Measurements from ENCODE around the gene CYP11A1. TPM values are rescaled to one million over a fixed set of nuclear protein-coding genes. Genes with fewer than 3 reads are reported as not detected.

CYP11A1 gene
- total and polyA plus RNA-seq, 5 experiments from 2014 or later, result not detected

DNA sequence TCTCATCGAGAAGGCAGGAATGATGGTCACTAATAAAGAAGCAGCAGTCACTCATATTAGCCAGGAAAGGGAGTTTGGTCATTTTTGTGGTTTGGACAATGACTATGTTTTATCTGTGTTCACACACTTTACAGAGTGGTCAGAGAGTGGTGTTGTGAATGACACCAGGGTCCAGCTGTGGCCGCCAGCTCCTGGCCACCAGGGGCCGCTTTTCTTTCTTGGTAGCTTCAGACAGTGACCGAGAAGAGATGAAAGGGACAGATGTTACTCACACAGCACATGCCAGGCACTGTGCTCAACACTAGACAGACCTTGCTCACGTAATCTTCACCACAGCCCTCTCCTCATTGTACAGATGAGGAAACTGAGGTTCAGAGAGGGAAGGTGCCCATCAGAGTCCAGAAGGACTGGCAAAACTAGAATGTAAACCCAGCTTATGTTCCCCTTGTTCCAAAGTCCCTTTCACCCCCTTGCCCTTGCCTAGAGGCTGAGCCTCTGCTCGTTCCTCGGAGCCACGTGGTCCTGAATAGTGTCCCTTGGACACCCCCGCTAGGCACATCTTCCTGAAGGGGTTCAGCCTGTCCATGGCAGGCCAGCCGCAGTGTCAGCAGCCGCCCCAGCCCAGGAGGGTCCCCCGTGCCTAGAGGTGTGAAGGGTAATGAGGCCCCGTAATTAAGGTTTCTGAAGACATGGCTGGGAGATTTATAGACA lies 55.6 kb downstream of the CYP11A1 start:
- H3K4me1 Mint-ChIP-seq, result peaks cover 22 to 54% (median 46%) of the 10 kb centered on the region in 4 donors
- H3K36me3 Mint-ChIP-seq, result no peaks in the 10 kb centered on the region
- H3K9me3 Mint-ChIP-seq, result no peaks in the 10 kb centered on the region
- ATAC-seq (no peak), DNase-seq (no peak)
- no peak overlapping the region for H3K4me3 Mint-ChIP-seq
- peak overlapping the region in 4 of 10 donors; percentile 3 to 60 (median 32) for H3K27ac Mint-ChIP-seq
- peaks cover 0 to 4% (median 0%) of the 10 kb centered on the region in 5 donors for H3K27me3 Mint-ChIP-seq
- POLR2A ChIA-PET, result no interaction called here

DNA sequence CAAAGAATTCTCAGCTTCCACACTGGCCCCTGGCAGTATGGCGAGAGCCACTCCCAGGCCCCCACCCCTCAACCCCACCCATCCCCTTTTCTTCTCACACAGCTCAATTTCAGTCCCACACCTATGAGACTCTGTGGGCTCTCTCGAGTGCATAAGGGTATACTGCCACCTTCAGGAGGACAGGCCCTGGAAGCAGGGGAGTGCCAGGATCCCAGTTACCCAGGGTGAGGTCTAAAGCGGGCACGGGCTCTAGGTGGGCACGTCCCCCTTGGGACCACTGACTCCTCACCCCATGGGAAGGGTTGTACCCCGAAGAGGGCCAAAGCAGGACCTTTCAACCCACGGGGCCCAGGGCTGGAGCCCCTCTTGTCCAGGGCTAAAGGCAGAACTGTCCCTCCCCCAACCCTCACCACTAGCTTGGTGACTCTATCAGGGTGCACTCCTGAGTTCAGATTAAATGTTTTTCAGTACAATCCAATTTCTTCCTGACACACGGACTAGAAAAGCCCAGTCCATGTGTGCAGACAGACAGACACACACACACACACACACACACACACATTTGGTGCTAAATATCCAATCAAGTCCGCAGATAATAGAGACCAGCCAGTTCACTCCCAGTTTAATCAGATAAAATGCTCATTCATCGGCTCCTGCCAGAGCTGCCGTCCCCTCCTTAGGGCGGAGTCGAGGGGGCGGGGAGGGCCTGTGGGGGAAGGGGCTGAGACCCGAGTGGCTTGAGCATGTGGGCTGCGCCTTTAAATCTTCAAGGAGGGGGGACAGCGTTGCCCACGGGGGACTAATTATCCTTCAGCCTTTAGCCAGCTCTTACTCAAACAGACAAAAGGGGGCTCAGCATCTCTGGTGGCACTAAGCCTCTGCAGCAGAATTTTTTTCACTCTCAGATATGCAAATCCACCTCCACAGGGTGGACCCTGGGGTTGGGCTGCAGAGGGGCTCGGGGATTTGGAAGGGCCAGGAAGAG lies 59.3 kb downstream of the CYP11A1 start:
- Mint-ChIP-seq H3K27me3 (peaks cover 7 to 32% (median 20%) of the 10 kb centered on the region in 5 donors), H3K27ac (peak overlapping the region in 2 of 10 donors; percentile 38 to 54), H3K4me3 (no peak overlapping the region), H3K36me3 (no peaks in the 10 kb centered on the region), H3K9me3 (no peaks in the 10 kb centered on the region), H3K4me1 (peaks cover 7 to 20% (median 13%) of the 10 kb centered on the region in 4 donors)
- ATAC-seq (peak; percentile 68 to 70), DNase-seq (peak in 5 of 10 donors; percentile 20 to 48 (median 41))
- POLR2A ChIA-PET, result interaction anchor here (0.8 to 1.1 kb wide), 2 partner anchors 20 to 260 kb away, joined by 3 read pairs; no protein-coding TSS in a partner anchor

- POLR2A ChIA-PET, result no interaction called here
- no peak for DNase-seq
- peaks cover 7 to 45% (median 28%) of the 10 kb centered on the region in 5 donors for H3K27me3 Mint-ChIP-seq
- no peaks in the 10 kb centered on the region for H3K36me3 Mint-ChIP-seq
- no peak overlapping the region for H3K27ac Mint-ChIP-seq
- no peaks in the 10 kb centered on the region for H3K9me3 Mint-ChIP-seq
- peaks cover 4 to 14% (median 8%) of the 10 kb centered on the region in 4 donors for H3K4me1 Mint-ChIP-seq
- no peak for ATAC-seq
- no peak overlapping the region for H3K4me3 Mint-ChIP-seq
Measured at GRCh38 chr15:74306781-74307217, 60.6 kb downstream of the CYP11A1 start.

GRCh38 chr15:74305687-74306086 lies 61.8 kb downstream of the CYP11A1 start:
- ATAC-seq (no peak), DNase-seq (no peak)
- Mint-ChIP-seq H3K27me3 (peaks cover 7 to 56% (median 36%) of the 10 kb centered on the region in 5 donors), H3K4me1 (peaks cover 0 to 14% (median 5%) of the 10 kb centered on the region in 4 donors), H3K9me3 (no peaks in the 10 kb centered on the region), H3K36me3 (no peaks in the 10 kb centered on the region), H3K27ac (peak overlapping the region in 1 of 10 donors; percentile 59), H3K4me3 (no peak overlapping the region)
- POLR2A ChIA-PET, result interaction anchor here (1.5 kb wide), 1 partner anchor 14 kb away, joined by 3 read pairs; no protein-coding TSS in a partner anchor

DNA sequence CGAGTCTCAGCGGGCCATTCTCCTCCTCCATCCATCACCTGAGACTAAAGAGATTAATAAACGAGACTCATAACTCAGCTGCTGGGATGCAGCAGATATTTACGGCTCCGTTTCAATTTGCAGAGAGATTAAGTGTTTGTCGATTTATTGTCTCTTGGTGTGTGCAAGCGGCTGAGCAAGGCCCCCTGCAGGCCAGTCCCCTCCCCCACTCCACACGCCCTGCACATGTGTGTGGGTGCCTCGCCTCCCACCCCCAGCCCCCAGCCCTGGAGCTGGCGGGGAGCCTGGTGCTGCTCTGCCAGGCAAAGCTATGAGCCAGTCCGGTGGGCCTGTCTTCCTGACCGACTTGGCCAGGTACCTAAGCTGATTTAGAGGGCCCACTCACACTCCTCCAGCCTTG lies 63.0 kb downstream of the CYP11A1 start:
- Mint-ChIP-seq H3K9me3 (peaks cover 0 to 1% (median 0%) of the 10 kb centered on the region in 9 donors), H3K36me3 (no peaks in the 10 kb centered on the region), H3K4me3 (no peak overlapping the region), H3K4me1 (peaks cover 0 to 14% (median 5%) of the 10 kb centered on the region in 4 donors), H3K27ac (peak overlapping the region in 1 of 10 donors; percentile 29), H3K27me3 (peaks cover 9 to 67% (median 48%) of the 10 kb centered on the region in 5 donors)
- DNase-seq (no peak), ATAC-seq (no peak)
- POLR2A ChIA-PET, result interaction anchor here (1.5 to 2.2 kb wide), 2 partner anchors 11 to 16 kb away, joined by 3 to 6 read pairs; no protein-coding TSS in a partner anchor

DNA sequence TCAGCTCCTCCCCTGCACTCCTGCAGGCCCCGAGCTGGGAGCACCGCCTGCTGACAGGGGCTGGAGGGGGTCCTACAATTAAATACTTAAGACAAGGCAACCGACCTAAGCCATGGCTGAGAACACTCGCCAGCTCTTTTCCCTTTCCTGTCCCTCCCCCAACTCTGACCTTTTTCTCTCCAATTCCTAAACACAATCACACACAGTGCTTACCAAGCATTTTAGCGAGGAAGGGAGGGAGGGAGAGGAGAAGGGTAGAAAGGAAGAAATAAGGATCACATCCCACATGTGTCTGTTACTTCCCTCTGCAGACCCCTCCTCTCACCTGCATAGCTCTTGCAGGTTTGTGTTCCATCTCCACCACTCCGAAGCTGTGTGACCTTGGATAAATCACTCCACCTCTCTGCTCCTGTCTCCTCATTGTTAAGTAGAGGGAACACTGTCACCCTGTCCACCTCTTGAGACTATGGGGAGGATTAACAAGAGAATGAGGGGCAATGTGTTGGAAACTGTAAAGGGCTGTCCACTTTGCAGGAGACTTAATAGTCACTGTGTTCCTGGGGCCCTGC lies 63.6 kb downstream of the CYP11A1 start:
- POLR2A ChIA-PET, result interaction anchor here (2.2 kb wide), 1 partner anchor 12 kb away, joined by 6 read pairs; no protein-coding TSS in a partner anchor
- Mint-ChIP-seq H3K27me3 (peaks cover 9 to 67% (median 48%) of the 10 kb centered on the region in 5 donors), H3K9me3 (peaks cover 0 to 1% (median 0%) of the 10 kb centered on the region in 9 donors)

DNA sequence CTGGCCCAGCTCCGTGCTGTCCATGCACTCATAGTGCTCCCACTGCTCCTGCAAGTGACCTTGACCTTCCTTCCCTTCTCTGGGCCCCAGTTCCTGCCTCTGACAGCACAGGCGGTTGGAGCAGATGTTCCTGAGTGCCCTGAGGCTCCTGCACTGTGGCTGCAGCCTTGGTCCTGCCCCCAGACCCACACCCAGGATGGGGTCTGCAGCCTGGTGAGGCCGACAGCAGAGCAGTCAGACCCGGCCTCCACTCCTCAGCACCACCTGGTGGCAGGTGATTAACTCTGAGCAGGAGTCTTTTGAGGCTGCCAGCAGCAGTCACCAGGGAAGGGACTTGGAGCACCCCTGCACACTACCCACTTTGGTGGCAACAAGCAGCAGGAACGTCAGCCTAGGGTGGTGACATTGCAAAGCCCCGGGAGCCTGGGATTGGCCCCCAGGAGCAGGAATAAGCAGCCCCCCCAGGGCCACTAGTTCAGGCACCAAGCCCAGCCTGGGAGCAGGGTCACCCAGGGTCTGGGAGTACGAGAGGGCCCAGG lies 64.6 kb downstream of the CYP11A1 start:
- Mint-ChIP-seq H3K27me3 (peaks cover 9 to 67% (median 48%) of the 10 kb centered on the region in 5 donors), H3K4me1 (peaks cover 0 to 7% (median 4%) of the 10 kb centered on the region in 4 donors), H3K36me3 (no peaks in the 10 kb centered on the region), H3K27ac (peak overlapping the region in 1 of 10 donors; percentile 48), H3K9me3 (peaks cover 0 to 1% (median 0%) of the 10 kb centered on the region in 9 donors), H3K4me3 (no peak overlapping the region)
- DNase-seq (peak in 4 of 10 donors; percentile 22 to 26 (median 24)), ATAC-seq (no peak)
- POLR2A ChIA-PET, result interaction anchor here (2.2 kb wide), 1 partner anchor 13 kb away, joined by 6 read pairs; no protein-coding TSS in a partner anchor

More for the DNA sequence above, 63.6 kb downstream of the CYP11A1 start:
- Mint-ChIP-seq H3K4me1 (peaks cover 0 to 14% (median 5%) of the 10 kb centered on the region in 4 donors), H3K27ac (no peak overlapping the region), H3K36me3 (no peaks in the 10 kb centered on the region), H3K4me3 (no peak overlapping the region)
- DNase-seq, result no peak
- ATAC-seq, result no peak

DNA sequence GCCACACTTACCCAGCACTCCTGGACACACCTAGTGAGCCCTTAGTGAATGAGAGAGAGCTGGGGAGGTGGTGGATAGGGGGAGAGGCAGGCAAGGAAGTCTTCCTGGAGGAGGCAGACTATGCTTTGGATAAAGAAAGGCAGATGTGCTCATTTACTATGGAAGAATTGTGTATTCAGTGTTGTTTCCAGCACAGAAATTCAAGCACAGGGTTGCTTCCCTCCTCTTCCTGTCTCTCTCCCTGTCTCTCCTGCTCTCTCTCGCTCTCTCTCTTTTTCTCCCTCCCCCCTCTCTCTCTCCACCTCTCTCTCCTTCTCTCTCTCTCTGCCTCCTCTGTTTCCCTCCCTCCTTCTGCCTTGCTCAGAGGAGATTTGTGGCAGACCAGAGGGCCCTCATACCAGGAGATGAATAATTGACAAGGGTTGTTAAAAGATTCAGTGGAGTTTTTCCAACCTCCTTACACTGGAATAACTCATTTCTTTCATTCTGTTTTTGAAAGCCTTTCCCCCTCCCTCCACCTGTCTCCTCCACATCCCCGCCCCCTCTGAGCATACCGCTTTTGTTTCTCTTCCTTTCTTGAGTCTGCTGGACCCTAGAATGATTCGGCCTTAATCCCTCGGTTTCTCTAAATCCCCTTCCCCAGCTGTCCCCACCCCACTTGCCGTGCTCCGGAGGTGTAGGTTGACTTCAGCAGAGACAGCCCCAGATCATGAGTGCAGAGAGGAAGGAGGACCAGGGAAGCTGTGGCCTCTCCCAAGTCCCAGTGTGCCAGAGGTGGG lies 65.7 kb downstream of the CYP11A1 start:
- H3K4me3 Mint-ChIP-seq, result no peak overlapping the region
- no peaks in the 10 kb centered on the region for H3K36me3 Mint-ChIP-seq
- peaks cover 9 to 65% (median 48%) of the 10 kb centered on the region in 5 donors for H3K27me3 Mint-ChIP-seq
- DNase-seq (no peak), ATAC-seq (no peak)
- H3K27ac Mint-ChIP-seq, result peak overlapping the region in 1 of 10 donors; percentile 40
- H3K9me3 Mint-ChIP-seq, result peaks cover 0 to 1% (median 0%) of the 10 kb centered on the region in 9 donors
- POLR2A ChIA-PET, result no interaction called here
- H3K4me1 Mint-ChIP-seq, result peaks cover 0 to 6% (median 4%) of the 10 kb centered on the region in 4 donors

GRCh38 chr15:74300057-74300795 lies 67.2 kb downstream of the CYP11A1 start:
- H3K27ac Mint-ChIP-seq, result no peak overlapping the region
- peaks cover 7 to 53% (median 41%) of the 10 kb centered on the region in 5 donors for H3K27me3 Mint-ChIP-seq
- no peak for ATAC-seq
- H3K4me3 Mint-ChIP-seq, result no peak overlapping the region
- H3K36me3 Mint-ChIP-seq, result no peaks in the 10 kb centered on the region
- DNase-seq, result no peak
- peaks cover 0 to 1% (median 0%) of the 10 kb centered on the region in 9 donors for H3K9me3 Mint-ChIP-seq
- peaks cover 0 to 6% (median 2%) of the 10 kb centered on the region in 4 donors for H3K4me1 Mint-ChIP-seq
- POLR2A ChIA-PET, result interaction anchor here (0.6 kb wide), 1 partner anchor 17 kb away, joined by 4 read pairs; no protein-coding TSS in a partner anchor

DNA sequence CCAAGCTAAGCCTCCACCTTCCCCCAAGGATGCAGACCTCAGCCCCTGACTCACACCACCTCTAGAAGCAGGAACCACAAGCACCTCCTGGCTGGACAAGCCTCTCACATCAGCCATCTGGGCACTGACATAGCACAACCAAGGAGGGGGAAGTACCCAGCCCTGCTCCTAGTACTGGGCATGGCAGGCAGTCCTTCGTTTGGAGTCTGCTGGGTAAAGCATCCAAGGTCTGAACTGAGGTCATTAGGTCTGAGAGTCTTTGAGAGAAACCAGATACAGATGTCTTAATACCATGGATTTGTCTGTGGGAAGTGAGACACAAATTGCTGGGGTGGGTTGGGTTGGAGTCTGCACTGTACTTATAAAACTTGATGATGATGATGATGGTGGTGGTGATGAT lies 69.6 kb downstream of the CYP11A1 start:
- H3K27ac Mint-ChIP-seq, result no peak overlapping the region
- ATAC-seq, result no peak
- H3K9me3 Mint-ChIP-seq, result peaks cover 0 to 3% (median 0%) of the 10 kb centered on the region in 9 donors
- no peak overlapping the region for H3K4me3 Mint-ChIP-seq
- peaks cover 0 to 2% (median 1%) of the 10 kb centered on the region in 4 donors for H3K4me1 Mint-ChIP-seq
- H3K36me3 Mint-ChIP-seq, result no peaks in the 10 kb centered on the region
- DNase-seq, result no peak
- peaks cover 12 to 42% (median 36%) of the 10 kb centered on the region in 5 donors for H3K27me3 Mint-ChIP-seq
- POLR2A ChIA-PET, result no interaction called here
